Lung microvascular endothelial cell (primary cell): Measurements from ENCODE around the gene TMED4. TPM values are rescaled to one million over a fixed set of nuclear protein-coding genes. Genes with fewer than 3 reads are reported as not detected.
A peak's percentile ranks its signal among the peaks of the same experiment; 100 is the strongest.
"Not testable (repeated sequence)": the region's sequence is repeated elsewhere in the genome, so short reads cannot be mapped to it uniquely, and the experiment has no call there.

ENCODE experiments used
- DNase-seq, 2 donors: peaks; one replicate each; pipeline versions ENCODE4 v3.0.0 to v3.0.0-alpha.2; 2010; ENCODE audit warnings: low read depth in 2 of 2
- total RNA-seq: library from RNA; depleted of rRNA; stranded (reverse); fragments of >200 nt; gene quantifications from 2 replicates; pipeline ENCODE4 v1.2.1, GENCODE V29; 2014

TMED4 gene
- total RNA-seq, 1 donor from 2014 or later: 77.8 TPM

DNA sequence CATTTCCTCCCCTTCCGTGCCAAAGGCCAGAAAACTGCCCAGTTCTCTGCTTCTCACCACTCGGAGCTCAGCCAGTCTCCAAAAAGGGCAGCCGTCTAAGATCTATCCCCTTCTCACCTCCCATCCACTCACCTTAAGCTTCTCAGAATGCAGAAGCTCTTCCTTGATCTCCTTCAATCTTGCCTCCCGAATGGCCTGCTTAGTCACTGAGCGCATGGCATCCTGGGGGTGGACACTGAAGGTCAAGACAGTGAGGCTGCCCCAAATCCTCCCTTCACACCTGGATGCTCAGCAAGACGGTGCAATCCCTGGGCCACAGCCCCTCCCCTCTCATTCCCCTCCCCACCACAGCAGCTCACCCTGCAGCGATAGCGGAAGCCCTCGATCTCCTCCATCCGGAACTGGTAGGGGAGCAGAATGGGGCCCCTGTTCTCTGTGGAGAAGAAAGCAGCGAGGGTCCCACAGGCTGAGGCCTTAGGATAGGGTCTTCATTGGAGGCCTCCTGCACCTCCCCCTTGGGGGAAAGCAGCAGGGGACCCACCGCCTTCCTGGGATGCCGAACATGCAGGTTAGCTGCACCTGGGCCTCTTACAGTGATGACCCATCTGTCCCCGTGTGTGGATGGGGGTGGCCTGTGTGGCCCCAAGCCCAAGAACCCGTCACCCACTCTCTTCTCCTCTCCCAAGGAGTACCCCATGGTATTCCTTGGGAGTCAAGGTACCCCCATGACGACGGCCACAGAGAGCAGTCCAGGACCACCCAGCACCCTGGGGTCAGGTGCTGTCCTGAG is 13.1 kb downstream of the TMED4 start:
- no peak for DNase-seq

DNA sequence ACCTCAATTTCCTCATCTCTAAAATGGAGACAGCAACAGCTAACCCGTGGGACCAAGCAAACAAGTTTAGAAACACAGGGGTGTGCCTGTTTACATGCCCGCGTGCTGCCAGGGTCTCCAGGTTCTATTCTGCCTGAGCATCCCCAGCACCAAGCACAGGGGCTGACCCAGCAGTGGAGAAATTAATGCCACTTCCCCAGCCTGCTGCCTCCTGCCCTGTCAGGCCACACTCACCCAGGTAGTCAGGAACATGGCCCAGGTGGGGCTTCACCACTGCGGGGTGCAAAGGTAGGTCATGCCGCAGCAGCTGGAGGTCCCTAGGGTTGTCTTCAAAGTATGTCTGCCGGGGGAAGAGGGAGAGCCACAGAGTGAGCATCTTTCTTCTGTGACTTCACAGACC is 14.1 kb downstream of the TMED4 start:
- no peak for DNase-seq

DNA sequence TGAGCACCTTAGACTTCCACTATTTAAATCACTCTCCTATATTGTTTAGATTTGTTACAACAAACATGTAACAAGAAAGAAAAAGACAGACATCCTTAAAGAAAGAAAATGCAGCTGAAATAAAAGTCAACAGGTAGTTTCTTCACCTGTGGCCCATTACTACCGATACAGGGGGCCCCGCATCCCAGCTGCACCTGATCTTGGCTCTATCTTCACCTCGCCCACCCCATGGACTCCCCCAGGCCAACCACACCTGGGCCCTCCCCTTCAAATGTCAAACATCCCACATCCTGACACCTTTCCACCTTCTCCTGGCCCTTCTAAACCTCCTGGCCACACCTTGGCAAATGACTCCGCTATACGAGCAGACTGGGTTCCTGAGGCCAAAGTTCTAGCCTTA is 15.4 kb downstream of the TMED4 start:
- no peak for DNase-seq

DNA sequence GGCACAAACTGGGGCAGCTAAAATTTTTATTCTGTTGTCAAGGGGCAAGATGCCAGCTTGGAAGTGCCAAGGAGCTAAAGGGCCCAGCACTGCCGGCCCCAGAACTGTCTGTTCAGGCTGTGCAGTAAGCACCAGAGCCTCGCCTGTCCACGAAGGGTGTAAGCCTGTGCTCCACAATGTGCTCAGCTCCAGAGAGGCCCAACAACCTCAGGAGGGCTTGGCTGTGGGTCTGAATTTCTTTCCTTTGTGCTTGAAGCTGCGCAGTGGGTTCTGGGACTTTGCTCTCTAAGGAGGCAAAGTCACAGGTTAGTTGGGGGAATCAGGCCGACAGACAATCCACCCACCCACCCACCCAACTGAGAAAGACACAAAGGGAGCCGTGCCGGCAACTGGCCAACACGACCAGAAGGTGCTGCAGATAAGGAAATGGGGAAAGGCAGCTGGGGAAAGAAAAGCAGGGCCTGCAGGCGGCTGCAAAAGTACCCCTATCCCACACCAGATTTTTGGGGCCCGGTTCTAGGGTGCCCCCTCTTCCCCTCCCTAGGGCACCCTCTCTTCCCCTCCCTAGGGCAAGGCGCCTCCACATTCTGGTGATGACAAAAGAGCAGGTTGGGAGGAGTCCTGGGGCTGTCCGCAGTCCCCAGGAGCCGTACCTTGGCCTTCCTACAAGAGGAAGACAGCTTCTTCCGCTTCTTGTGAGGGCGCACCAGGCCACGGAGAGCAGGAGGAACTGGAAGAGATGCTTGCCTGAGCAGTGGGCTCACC is 16.1 kb downstream of the TMED4 start:
- no peak for DNase-seq

DNA sequence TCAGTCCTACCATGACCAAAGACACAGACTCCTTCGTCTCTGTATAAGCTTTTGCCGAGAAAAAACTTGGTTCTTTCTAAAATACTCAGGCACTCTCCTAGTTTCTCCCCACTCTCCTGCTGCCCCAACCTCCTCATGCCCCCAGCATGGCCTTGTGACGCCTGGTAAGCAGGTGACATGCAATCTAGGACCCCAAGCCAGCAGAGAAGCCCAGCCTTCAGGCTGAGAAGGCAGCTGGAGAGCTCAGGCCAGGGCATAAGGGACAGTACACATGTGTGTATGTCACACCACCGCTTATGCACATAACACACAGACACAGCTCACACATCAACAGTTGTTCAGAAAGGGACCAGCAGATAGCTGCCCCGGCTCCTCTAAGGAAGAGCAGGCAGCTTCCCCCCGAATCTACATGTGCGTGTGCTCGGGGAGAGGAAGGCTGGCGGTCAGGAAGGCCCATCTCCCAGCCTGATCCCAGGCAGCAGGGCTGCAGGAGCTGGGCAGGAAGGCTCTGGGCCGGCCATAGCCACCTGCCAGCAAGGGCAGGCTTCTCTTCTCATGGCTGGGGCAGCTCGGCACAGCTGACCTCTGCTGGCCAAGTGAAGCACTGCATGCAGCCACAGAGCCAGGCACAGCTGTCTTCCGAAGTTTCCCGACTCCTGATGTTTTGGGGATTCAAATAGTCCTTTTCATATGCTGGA is 16.8 kb downstream of the TMED4 start:
- DNase-seq: peak; percentile 71 to 79

DNA sequence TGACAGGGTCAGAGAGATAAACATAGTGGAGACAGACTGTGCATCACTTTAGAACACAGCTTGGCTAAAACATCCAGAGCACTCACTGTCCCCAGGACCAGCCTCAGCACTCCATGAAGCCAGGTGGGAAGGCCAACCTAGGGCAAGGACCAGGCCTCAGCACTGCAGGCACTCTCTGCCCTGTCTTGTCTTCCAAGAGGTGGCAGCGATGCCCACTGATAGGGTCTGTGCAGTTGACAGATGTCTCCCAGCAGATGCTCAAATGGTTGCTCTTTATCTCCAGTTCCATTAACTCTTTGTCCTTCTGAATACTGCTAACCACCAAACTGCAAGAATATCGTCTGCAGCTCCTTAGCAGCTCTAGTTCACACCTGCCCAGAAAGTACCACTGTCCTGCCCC is 17.4 kb downstream of the TMED4 start:
- DNase-seq: no peak

DNA sequence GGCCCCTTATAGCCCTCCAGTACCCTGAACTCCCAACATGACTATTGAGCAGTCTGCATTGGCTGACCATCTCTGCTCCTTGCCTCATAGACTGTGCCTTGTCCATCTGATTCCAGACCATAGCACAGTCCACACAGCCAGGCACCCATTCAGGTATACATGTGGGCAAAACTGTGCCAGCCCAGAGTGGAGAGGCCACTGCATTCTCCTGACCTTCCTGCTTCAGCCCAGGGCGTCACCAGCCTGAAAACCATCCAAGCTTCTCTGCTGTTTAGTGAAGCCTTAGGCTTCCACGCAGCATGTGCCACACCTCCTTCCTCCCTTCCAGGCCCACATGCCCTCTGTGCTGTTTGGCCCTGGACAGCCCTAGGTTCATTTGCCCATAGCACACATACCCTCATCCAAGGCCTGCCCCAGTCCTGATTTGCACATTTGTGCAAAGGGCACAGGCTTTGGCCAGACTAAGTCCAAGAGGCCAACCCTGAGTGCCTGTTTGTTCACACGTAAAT is 18.8 kb downstream of the TMED4 start:
- no peak for DNase-seq

DNA sequence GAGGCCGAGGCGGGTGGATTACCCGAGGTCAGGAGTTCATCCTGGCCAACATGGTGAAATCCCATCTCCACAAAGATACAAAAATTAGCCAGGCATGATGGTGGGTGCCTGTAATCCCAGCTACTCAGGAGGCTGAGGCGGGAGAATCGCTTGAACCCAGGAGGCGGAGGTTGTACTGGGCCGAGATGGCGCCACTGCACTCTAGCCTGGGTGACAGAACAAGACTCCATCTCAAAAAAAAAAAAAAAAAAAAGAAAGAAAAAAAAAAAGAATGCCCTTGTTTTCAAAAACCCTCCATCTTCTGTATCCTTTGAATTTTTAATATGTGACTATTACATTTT is 19.4 kb downstream of the TMED4 start:
- DNase-seq: not testable (repeated sequence)

DNA sequence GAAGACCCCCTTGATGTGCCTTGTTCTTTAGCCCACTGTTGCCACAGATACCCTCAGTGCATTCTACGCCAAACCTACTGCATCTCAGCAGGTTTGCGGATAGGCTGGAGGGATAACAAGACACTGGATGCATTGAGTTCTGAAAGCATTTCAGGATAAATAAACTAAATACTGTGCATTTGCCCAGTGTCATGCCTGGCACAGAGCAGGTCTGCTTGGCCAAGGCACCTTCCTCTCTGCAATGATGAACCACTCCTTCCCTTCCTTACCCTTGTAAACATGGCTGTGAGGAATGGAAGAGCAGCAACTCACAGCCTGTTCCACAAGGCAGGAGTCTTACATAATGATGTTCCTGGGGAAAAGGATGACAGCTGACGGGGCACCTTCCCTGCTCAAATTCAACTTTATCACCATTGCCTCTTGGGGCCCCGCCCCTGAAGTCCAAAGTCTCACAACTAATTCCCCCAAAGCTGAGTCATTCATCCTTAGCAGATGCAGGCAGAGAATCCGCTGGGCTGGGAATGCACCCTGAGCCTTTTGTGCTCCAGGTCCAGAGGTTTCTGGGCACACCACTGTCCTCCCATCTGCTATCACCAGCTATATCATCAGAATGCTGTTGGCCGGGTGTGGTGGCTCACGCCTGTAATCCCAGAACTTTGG is 19.9 kb downstream of the TMED4 start:
- peak in 1 of 2 donors; percentile 47 for DNase-seq

DNA sequence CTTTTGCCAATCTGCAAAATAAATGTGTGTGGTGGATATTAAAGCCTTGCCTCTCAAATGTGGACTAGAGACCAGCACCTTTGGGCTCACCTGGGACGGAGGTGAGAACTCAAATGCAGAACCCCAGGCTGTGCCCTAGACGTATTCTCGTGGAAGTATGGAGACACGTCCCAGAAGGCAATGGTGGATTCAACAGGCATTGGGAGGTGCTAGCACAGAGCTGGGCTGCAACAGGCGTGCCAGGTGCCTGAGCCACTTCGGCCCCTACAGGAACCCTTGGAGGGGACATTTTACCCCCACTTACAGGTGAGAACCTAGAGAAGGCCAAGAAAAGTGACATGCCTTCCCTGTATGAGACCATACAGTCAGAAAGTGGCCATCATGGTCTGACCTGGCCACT is 20.6 kb downstream of the TMED4 start:
- no peak for DNase-seq

DNA sequence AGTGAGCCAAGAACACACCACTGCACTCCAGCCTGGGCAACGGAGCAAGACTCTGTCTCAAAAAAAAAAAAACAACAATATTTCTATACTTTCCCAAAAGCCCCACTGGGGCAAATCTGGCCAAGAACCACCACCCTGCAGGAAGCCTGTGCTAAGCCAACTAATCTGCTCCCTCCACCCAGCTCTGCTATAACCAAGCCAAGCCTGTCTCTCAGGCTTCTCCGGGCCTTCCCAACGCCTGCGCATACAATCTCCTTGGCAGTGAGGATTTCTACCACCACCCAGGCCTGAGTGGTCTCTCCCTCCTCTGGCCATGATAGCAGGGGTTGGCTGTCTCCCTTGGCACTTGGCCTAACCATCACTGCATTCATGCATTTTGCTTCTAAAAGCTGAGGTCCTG is 22.5 kb downstream of the TMED4 start:
- DNase-seq: no peak

DNA sequence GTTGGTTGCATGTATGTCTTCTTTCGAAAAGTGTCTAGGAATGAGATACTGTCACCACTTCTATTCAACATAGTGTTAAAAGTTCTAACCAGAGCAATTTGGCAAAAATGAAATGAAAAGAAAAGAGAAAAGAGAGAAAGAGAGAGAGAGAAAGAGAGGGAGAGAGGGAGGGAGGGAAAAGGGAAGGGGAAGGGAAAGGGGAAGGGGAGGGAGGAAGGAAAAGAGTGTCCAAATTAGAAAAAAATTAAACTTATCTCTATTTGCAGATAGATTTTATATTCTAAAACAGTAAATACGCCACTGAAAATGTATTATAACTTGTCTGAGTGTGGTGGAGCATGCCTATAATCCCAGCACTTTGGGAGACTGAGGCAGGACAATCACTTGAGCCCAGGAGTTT is 24.5 kb downstream of the TMED4 start:
- DNase-seq: no peak

DNA sequence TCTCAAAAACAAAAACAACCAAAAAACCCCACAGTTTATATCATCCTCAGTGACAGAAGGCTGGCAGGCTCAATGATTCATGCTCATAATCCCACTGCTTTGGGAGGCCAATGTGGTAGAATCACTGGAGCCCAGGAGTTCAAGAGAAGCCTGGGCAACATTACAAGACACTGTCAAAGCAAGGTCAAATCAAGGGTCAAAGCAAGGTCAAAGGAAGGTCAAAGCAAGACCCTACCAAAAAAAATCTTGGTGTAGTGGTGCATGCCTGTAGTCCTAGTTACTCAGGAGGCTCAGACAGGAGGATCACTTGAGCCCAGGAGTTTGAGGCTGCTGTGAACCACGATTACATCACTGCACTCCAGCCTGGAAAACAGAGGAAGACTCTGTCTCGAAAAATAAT is 26.7 kb downstream of the TMED4 start:
- no peak for DNase-seq

DNA sequence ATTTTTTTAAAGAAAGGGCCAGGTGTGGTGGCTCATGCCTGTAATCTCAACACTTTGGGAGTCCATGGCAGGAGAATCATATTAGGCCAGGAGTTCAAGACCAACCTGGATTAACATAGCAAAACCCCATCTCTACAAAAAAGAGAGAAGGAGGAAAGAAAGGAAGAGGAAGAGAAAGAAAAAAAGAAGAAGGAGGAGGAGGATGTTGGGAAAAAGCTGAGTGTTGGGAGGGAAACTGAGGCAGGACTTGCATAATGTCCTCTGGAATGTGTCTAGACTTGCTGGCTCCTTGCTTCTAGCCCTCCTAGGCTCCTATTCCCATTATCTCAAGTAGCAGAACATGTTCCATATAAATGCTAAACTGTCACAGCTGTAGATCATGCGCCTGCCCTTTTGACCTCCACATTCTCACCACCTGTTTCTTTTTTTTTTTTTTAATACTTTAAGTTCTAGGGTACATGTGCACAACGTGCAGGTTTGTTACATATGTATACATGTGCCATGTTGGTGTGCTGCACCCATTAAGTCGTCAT is 29.5 kb downstream of the TMED4 start:
- DNase-seq: not testable (repeated sequence)

DNA sequence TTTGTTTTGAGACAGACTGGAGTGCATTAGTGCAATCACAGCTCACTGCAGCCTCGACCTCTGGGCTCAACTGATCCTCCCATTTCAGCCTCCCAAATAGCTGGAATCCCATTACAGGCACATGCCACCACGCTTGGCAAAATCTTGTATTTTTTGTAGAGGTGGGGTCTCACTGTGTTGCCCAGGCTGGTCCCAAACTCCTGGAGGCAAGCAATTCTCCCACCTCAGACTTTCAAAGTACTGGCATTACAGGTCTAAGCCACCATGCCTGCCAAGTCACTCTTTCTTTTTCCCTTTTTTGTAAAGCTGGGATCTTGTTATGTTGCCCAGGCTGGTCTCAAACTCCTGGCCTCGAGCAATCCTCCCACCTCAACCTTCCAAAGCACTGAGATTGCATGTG is 32.6 kb downstream of the TMED4 start:
- DNase-seq: no peak

DNA sequence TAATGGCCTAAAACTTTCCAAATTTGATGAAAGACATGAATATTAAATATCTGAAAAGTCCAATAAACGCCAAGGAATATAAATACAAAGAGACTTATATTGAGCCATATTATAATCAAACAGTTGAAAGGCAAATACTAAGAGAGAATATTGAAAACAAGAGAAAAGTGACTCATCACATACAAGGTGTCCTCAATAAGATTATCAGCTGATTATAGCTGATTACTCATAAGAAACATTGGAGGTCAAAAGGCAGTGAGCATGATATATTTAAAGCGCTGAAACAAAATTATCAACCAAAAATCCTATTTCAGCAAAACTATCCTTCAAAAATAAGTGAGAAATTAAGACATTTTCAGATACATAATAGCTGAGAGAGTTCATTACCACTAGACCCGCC is 33.1 kb downstream of the TMED4 start:
- no peak for DNase-seq

DNA sequence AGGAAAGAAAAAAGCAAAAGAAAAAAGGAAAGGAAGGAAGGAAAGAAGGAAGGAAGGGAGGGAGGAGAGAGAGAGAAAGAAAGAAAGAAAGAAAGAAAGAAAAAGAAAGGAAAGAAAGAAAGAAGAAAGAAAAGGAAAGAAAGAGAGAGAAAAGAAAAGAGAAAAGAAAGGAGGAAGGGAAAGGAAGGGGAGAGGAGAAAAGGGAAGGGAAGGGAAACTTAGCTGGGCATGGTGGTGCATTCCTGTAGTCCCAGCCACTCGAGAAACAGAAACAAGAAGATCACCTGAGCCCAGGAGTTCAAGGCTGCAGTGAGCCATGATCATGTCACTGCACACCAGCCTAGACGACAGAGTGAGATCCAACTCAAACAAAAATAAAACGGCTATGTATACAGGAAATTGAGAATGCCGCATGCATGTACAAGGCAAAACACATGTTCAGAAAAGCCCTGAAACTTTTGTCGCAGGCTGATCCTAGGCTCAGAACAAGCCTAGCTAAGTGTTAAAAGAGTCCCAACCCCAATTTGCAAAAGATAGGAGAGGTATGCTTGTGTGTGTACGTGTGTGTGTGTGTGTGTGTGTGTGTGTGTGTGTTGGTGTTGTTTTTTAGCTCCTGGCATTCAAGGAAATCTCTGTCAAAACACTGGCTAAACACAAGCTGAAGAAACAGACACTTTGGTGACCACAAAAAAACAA is 34.3 kb downstream of the TMED4 start:
- DNase-seq: peak in 1 of 2 donors; percentile 21

DNA sequence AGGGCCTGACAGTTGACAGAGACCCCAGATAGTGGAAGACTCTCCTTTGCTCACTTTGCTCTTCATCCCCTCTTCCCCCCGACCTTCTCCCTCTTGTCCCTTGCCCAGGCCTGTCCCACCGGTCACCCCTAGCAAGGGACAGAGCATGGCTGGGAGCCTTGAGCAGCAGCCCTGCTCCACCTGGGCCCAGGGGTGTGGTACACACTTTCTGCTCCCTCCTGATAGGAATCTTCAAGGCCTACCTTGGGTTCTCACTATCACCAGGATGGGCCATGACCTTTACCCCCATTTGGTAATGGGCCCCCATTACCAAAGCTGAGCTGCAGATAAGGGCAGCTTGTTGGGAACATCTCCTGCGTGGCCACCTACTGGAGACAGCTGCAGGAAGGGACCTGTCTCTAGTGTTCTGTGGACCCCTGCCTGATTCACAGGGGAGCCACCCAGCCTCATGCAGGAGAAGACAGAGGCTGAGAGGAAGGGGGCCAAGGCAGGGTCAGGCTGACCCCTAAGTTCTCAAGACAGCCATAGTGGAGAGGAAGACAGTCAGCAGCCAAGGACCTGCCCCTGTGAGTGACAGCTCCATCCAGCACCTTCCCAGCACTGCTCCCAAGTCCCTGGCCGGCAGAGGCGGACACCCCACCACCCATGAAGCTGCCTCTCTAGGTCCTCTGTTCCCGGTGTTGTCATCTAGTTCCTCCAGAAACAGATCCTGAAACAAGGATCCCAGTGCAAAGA is 40.0 kb downstream of the TMED4 start:
- no peak for DNase-seq

DNA sequence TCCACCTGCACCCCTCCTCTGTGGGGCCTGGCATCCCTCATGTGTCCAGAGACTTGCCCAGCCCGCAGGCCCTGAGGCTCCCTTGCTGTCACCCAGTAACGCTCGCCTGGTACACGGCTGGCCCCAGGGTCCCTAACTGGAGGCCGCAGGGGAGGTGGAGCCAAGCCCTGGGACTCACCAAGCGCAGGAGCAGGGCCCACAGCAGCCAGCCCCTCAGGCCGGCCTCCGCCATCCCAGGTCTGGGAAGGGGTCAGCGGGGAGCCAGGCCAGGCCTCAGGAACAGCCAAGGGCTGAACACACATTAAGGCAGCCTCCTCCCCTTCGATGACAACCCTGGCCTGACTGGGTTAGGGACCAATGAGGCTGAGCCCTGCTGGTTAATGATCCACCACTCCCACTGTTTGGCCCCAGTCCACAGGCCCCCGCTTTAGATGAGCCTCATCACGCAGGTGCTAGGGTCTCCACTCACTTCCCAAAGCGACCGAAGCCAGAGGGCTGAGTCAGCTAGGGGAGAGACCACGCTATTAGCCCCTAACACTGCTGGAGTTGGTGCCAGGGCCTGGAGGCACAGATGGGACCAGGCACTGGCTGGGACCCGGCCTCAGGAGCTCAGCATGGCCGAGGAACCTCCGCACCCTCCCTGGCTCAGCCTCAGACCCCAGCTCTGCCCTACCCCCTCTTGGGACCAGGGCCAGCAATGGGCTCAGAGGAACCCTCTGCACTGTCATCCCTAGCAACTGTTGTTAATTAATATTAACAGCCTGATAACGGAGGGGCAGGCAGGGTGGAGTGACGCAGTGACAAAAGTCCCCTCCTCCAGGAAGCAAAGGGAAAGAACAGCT is 40.8 kb downstream of the TMED4 start, which contains the start of gene NPC1L1:
Gene NPC1L1 (minus strand): TSS at position 303 of the 842 bp plus-strand sequence. CDS start 71 bp downstream, at position 232.
- no peak for DNase-seq
